ENCODE measurements around the gene TMEM125.

TMEM125 gene

DNA sequence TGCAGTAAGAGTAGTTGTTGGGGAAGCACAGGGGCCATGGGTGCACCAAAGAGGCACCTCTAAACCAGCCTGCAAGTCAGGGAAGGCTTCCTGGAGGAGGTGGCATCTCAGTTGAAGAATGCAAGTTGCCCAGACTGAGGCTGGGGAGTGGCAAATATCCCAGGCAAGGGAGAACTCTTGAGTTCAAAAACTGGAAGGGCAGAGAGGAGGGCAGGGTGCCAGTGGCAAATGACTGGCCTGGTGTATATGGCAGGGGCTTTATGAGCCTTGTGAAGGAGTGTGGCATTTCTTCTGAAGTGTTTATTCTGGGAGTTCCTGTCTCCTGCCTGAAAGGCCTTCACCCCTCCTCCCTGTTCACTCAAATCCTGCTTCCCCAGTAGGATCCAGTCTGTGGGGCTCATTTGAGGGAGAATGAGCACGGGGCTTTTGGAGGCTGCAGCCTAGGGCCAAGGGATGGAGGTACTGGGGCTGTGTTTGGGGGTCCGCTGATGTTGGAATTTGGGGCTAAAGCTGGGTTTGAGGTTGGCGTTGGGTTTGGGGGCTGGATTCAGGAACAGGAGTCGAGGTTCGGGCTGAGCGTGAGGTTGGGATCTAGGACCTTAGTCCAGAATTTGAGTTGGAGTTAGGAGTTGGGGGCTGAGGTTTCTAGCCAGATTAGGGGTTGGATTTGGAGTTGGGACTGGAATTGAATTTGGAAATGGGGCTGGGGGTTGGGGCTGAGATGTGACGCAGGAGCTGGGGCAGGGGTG, at the start of gene TMEM125:
Gene TMEM125 (plus strand): TSS at position 357 of the 749 bp plus-strand sequence. CDS start 2,740 bp downstream, outside the sequence.
- no peak for DNase-seq

GRCh38 chr1:43220905-43221778, 48.6 kb upstream of the TMEM125 start:
- DNase-seq: no peak

- no peak for DNase-seq
Measured at GRCh38 chr1:43221797-43222196, 48.0 kb upstream of the TMEM125 start.

- no peak for DNase-seq
Measured at GRCh38 chr1:43222879-43223278, 46.9 kb upstream of the TMEM125 start.

DNA sequence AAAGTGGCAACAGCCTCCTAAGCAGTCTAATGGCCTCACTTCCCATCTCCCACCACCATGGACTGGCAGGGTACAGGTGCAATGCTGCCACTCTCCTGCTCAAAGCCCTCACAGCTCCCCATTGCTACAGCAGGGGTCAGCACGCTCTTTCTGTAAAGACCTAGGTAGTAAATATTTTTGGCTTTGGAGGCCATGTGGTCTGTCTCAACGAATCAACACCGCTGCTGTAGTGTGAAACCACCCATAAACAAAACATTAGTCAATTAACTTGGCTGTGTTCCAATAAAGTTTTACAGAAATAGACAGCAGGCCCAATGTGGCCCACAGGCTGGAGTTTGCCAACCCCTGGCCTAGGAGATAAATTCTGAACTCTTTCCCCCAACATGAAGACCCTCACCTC, 44.6 kb upstream of the TMEM125 start:
- DNase-seq: peak; percentile 11

GRCh38 chr1:43227143-43227764, 42.5 kb upstream of the TMEM125 start:
- DNase-seq: peak; percentile 68

DNA sequence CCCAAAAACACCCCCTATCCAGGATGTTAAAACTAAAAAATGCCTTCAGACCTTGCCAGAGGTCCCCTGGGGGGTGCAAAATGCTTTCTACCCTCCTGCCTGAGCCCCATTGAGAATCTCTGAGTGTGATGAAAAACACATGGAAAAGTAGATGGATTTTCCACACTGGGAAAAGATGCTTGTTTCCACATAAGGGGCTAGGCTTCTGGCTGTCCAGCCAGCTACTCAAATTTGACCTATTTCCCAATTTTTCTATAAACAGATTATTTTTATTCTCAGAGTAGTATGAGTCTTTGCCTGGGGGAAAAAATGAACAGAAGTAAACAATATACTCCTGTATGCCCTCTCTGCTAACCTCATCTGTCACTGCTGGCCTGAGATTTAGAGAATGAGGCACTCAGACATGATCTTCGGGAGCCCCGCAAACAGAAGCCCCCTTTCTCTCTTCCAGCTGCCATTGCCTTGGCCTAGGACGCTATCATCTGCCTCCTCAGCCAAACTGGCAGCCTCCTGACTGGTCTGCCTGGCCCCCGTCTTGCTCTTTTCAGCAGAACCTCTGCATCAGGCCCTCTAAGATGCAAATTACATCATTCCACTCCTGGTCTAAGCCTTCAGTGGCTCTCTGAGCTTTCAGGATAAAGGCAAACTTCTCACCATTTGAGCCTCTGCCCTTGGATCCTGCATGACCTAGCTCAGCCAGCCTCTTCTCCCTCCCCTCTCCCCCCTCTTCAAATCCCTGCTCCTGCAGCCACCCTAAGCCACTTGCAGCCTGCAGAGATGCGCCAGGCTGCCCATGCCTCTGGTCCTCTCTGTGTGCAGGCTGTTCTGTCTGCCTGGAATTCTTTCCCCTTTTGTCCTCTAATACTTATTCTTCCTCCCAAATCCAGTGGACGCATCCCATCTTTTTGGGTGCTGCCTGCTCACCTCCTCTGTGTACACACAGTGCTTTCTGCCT, 39.7 kb upstream of the TMEM125 start:
- DNase-seq: no peak

DNA sequence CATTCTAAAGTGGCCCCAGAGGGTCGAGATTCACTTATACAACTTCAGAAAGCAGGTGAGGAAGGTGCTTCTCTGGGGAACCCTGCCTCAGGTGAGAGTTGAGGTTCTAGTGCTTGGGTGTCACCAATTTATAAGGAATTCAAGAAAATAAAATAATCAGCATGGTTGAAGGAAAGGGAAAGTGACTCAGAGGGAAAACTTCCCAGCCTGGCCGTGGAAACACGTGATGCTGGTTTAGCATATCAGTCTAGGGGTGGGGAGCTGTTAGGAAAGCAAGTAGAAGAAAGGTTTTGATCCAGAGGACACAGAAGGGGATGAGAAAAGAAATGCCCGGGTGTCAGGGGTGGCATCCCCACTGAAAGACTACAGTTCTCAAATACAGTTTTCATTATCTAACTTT, 37.7 kb upstream of the TMEM125 start:
- DNase-seq: peak; percentile 73

DNA sequence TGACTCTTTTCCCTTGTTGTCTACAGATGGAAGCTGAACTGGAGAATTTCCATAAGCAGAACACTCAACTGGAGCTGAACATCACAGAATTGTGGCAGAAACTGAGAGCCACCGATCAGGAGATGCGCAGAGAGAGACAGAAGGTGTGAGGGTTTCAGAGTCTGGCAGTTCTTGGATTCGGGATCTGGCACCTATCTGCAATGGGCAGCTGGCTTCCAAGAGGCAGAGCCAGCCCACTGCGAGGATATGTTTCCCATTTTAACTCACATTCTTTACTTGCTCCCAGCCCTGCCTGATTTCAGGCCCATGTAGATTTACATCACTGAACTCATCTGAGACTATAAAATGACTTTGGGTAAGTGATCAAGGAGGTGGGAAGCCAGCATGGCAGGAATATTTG, 37.3 kb upstream of the TMEM125 start:
- DNase-seq: peak; percentile 10

- DNase-seq: no peak
Measured at GRCh38 chr1:43233631-43234030, 36.2 kb upstream of the TMEM125 start.

GRCh38 chr1:43234267-43234666, 35.5 kb upstream of the TMEM125 start:
- no peak for DNase-seq

- no peak for DNase-seq
Measured at GRCh38 chr1:43235040-43235439, 34.7 kb upstream of the TMEM125 start.

GRCh38 chr1:43235451-43236121, 34.2 kb upstream of the TMEM125 start:
- DNase-seq: no peak

- peak; percentile 10 for DNase-seq
Measured at GRCh38 chr1:43237121-43237520, 32.7 kb upstream of the TMEM125 start.

DNA sequence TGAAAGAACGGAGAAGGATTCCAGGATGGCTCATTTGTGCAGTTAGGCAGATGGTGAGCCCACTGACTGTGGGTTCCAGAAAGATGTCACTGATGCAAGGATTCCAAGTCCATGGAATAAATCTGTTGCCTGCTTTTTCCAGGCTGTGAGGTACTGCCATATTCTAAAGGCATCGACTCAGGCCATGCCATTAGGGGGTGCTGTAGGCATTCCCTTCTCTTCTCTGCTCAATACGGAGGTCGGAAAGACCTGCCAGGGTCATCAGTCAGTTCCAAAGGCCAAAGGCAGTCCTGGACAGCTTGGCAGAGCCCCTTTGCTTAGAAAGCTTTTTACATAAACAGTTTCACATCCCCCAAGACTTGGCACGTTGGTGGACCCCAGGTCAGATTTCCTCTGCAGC, 31.7 kb upstream of the TMEM125 start:
- peak; percentile 60 for DNase-seq

GRCh38 chr1:43238991-43239469, 30.8 kb upstream of the TMEM125 start:
- no peak for DNase-seq

DNA sequence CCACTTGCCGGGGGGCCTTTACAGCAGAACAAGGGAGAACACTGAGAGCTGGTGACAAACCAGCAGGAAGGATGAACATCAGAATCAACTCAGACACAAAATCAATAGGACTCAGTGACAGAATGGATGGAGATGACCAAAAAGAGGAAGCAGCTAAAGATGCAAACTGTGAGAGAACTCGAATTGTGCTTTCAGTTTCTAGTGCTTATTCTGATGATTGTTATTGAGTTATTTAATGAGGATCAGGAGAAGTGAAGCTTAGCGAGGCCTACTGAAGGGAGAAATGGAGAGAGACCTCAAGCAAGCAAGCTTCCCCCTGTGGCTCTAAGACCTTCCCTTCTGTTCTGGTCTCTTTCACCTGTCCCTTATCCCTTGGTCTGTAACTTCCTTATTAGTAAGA, 30.3 kb upstream of the TMEM125 start:
- DNase-seq: no peak

DNA sequence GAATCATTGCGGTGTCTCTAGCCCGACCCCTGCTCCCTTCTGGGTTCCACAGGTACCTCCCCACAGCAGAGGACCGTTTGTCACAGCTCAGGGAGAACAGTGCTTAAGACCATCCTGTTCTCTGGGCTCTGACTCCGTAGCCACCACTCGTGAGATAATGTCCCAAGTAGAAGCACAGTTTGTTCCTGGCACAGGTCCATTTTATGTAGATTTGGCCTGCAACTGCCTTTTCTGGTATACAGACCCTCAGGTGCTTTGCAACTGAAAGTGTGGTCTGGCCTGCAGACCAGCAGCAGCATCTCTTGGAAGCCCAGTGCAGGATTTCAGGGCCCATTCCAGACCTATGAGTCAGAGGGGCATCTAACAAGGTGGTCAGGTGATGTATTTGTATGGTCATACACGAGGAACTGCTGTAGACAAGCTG, 28.4 kb upstream of the TMEM125 start:
- DNase-seq: peak; percentile 38

GRCh38 chr1:43243299-43243698, 26.5 kb upstream of the TMEM125 start:
- DNase-seq: no peak

DNA sequence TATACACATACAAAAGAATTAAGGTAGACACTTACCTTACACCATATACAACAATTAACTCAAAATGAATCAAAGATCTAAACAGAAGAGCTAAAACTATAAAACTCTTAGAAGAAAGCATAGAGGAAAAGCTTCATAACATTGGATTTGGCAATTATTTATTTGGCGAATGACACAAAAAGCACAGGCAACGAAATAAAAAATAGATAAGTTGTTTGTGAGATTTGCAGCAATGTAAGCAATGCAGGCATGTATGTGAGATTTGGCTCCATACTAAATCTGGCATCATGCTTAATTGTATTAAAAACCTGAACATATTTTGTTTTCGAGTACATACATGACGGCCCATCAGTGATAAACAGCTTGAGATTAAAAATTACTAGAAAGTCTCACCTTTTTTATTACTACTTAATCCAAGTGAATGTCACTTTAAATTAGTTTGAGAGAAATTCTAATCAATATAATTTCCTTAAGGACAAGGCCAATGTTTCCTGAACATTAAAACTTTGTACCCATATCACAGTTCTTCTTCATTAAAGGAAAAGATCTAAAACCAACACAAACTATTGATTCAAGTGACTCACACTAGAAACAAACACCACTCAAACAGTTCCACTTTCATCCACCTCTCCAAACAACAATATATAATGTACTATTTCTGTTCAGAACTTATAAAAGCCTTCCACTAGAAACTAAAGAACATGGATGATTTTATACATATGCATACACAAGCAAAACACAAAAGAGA, 23.1 kb upstream of the TMEM125 start:
- no peak for DNase-seq

Measured in fibroblast of skin of right biceps (primary cell).